Adrenal gland (tissue), 5 donors: ENCODE measurements around the gene EHBP1.

Experiments
- POLR2A ChIP-seq, 2 donors: fragments of 450-650 bp; IDR thresholded peaks; one replicate each; pipeline ENCODE4 v1.6.1; 2017; ENCODE audit warnings: antibody characterized with exemption in 2 of 2, mild to moderate bottlenecking in 2 of 2, moderate library complexity in 1 of 2
- TF ChIP-seq, protein P1 (sequence below), 6 experiments: fragments of 450-650 bp in 4 of 6; fragments of 200-600 bp in 2 of 6; sonication (generic) in 1 of 6; IDR thresholded peaks; 1 replicate in 5 of 6; 2 replicates in 1 of 6; pipeline versions ENCODE4 v1.5.1 to v1.8.0; 2016 to 2021; ENCODE audit warnings: antibody characterized with exemption in 6 of 6, mild to moderate bottlenecking in 2 of 6, moderate library complexity in 1 of 6
- donor health status: DM: no; HTN: no; CAD: no.

DNA sequence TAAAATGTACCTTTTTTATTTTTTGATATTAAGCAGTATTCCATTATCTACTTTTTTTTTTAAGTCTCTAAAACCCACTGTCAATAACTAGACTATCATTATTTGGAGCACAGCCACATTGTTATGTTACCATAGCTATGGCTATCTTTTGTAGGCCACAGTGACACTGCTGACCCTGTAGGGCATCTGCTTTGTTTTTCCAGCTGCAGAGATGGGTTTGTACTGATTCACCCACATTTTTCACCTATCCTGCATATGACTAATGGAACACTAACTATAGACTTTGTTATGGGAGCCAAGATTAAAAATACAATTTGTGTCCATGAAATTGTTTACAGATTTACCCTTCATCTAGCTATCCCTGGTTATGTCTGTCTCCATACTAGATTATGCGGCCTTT is 323.5 kb downstream of the EHBP1 start:
- no peak for TF ChIP-seq POLR2A (IDR thresholded peaks at IDR 0.05)
- TF ChIP-seq, protein P1, sequence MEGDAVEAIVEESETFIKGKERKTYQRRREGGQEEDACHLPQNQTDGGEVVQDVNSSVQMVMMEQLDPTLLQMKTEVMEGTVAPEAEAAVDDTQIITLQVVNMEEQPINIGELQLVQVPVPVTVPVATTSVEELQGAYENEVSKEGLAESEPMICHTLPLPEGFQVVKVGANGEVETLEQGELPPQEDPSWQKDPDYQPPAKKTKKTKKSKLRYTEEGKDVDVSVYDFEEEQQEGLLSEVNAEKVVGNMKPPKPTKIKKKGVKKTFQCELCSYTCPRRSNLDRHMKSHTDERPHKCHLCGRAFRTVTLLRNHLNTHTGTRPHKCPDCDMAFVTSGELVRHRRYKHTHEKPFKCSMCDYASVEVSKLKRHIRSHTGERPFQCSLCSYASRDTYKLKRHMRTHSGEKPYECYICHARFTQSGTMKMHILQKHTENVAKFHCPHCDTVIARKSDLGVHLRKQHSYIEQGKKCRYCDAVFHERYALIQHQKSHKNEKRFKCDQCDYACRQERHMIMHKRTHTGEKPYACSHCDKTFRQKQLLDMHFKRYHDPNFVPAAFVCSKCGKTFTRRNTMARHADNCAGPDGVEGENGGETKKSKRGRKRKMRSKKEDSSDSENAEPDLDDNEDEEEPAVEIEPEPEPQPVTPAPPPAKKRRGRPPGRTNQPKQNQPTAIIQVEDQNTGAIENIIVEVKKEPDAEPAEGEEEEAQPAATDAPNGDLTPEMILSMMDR (IDR thresholded peaks at IDR 0.05): no peak
